Fibroblast of lung (primary cell): ENCODE results near the gene TRIB2. TPM values are rescaled to one million over a fixed set of nuclear protein-coding genes. Genes with fewer than 3 reads are reported as not detected.
"Not testable (repeated sequence)": the region's sequence is repeated elsewhere in the genome, so short reads cannot be mapped to it uniquely, and the experiment has no call there.

ENCODE experiments used
- DNase-seq, 2 donors: peaks; one replicate each; pipeline versions ENCODE4 v3.0.0 to v3.0.0-alpha.2; 2010; ENCODE audit warnings: low read depth in 2 of 2
- H2AFZ ChIP-seq: 2 replicates; pipeline ENCODE4 v1.5.1; 2012; ENCODE audit warnings: low read length, control low read depth, inconsistent platforms
- H3K27ac ChIP-seq: 2 replicates; pipeline ENCODE4 v1.5.1; 2011; ENCODE audit warnings: low read length, control low read depth; ENCODE audit not compliant: insufficient read depth
- H3K27me3 ChIP-seq: 2 replicates; pipeline ENCODE4 v1.5.1; 2011; ENCODE audit warnings: mild to moderate bottlenecking, low read length; ENCODE audit not compliant: control insufficient read depth, insufficient read depth
- H3K36me3 ChIP-seq: 2 replicates; pipeline ENCODE4 v1.5.1; 2011; ENCODE audit warnings: low read length; ENCODE audit not compliant: control insufficient read depth, insufficient read depth
- H3K4me1 ChIP-seq: 2 replicates; pipeline ENCODE4 v1.5.1; 2011; ENCODE audit warnings: low read length; ENCODE audit not compliant: control insufficient read depth, insufficient read depth; ENCODE audit errors: extremely low read depth
- H3K4me2 ChIP-seq: 2 replicates; pipeline ENCODE4 v1.5.1; 2011; ENCODE audit warnings: low read length, control low read depth; ENCODE audit not compliant: insufficient read depth; ENCODE audit errors: extremely low read depth
- H3K4me3 ChIP-seq, 4 experiments: fragments of 200-600 bp in 1 of 4; sonication (generic) in 1 of 4; replicated peaks in 1 of 4; 2 replicates each; pipeline ENCODE4 v1.5.1; 2011 to 2016; ENCODE audit warnings: low read length in 4 of 4, low read depth in 3 of 4, mild to moderate bottlenecking in 3 of 4, control low read depth in 2 of 4, inconsistent platforms in 1 of 4, mixed read lengths in 1 of 4; ENCODE audit not compliant: insufficient read depth in 1 of 4; ENCODE audit errors: control extremely low read depth in 1 of 4
- H3K79me2 ChIP-seq: 2 replicates; pipeline ENCODE4 v1.5.1; 2012; ENCODE audit warnings: mild to moderate bottlenecking, low read length, inconsistent platforms; ENCODE audit not compliant: control insufficient read depth, insufficient read depth
- H3K9ac ChIP-seq: 2 replicates; pipeline ENCODE4 v1.5.1; 2011; ENCODE audit warnings: mild to moderate bottlenecking, low read length, control low read depth; ENCODE audit not compliant: insufficient read depth
- H3K9me3 ChIP-seq: 2 replicates; pipeline ENCODE4 v1.5.1; 2012; ENCODE audit warnings: low read depth, low read length; ENCODE audit not compliant: control insufficient read depth, insufficient read depth
- H4K20me1 ChIP-seq: 2 replicates; pipeline ENCODE4 v1.5.1; 2011; ENCODE audit warnings: low read length; ENCODE audit not compliant: control insufficient read depth, insufficient read depth; ENCODE audit errors: extremely low read depth
- CTCF ChIP-seq, 2 donors: IDR thresholded peaks in 1 of 2; conservative IDR thresholded peaks in 1 of 2; 1 replicate in 1 of 2; 2 replicates in 1 of 2; pipeline ENCODE4 v1.5.1; 2011 to 2012; ENCODE audit warnings: low read length in 2 of 2, control low read depth in 1 of 2, inconsistent platforms in 1 of 2, low read depth in 1 of 2, mild to moderate bottlenecking in 1 of 2
- EZH2 ChIP-seq: IDR thresholded peaks from 2 replicates; pipeline ENCODE4 v1.5.1; 2012; ENCODE audit warnings: low read length, control low read depth, mild to moderate bottlenecking; ENCODE audit errors: missing control alignments
- polyA plus RNA-seq, 2 donors: library from polyadenylated mRNA; depleted of rRNA in 1 of 2; stranded (reverse) in 1 of 2; unstranded in 1 of 2; fragments of >200 nt; gene quantifications; 2 replicates each; pipeline ENCODE4 v1.2.1, GENCODE V29; 2011 to 2012; ENCODE audit warnings: missing spikeins in 1 of 2
- total RNA-seq: library from RNA; depleted of rRNA; stranded (reverse); fragments of >200 nt; gene quantifications from 2 replicates; pipeline ENCODE4 v1.2.1, GENCODE V29; 2014

Gene TRIB2
- total and polyA plus RNA-seq, 2 donors (not counting 1 experiment from before 2014, with no cell fraction given), result 26.1 to 31.0 TPM

- no peak overlapping the region for H2AFZ ChIP-seq
- no peaks in the 10 kb centered on the region for H3K36me3 ChIP-seq
- no peaks in the 10 kb centered on the region for H3K9me3 ChIP-seq
- no peaks in the 10 kb centered on the region for H3K27me3 ChIP-seq
- no peak for DNase-seq
- TF ChIP-seq CTCF (conservative IDR thresholded peaks at IDR 0.05 in 1 of 2, IDR thresholded peaks at IDR 0.05 in 1 of 2; ENCODE audit: low read depth in 1 of 2, low read length in 2 of 2) (no peak), EZH2 (no peak)
- no peak overlapping the region for H3K4me2 ChIP-seq
- H4K20me1 ChIP-seq, result no peaks in the 10 kb centered on the region
- H3K9ac ChIP-seq, result no peak overlapping the region
- no peaks in the 10 kb centered on the region for H3K4me1 ChIP-seq
- no peaks in the 10 kb centered on the region for H3K79me2 ChIP-seq
- no peak overlapping the region for H3K4me3 ChIP-seq
- no peak overlapping the region for H3K27ac ChIP-seq
Observed at GRCh38 chr2:12676771-12677170, 40.0 kb upstream of the TRIB2 start.

GRCh38 chr2:12678186-12678585 lies 38.5 kb upstream of the TRIB2 start:
- Histone ChIP-seq H3K27me3 (no peaks in the 10 kb centered on the region), H4K20me1 (no peaks in the 10 kb centered on the region), H3K4me3 (no peak overlapping the region), H3K4me2 (no peak overlapping the region), H3K9me3 (no peaks in the 10 kb centered on the region), H3K27ac (no peak overlapping the region), H3K4me1 (no peaks in the 10 kb centered on the region), H3K79me2 (no peaks in the 10 kb centered on the region), H3K36me3 (no peaks in the 10 kb centered on the region), H3K9ac (no peak overlapping the region), H2AFZ (no peak overlapping the region)
- TF ChIP-seq CTCF (conservative IDR thresholded peaks at IDR 0.05 in 1 of 2, IDR thresholded peaks at IDR 0.05 in 1 of 2; ENCODE audit: low read depth in 1 of 2, low read length in 2 of 2) (no peak), EZH2 (no peak)
- DNase-seq, result no peak

DNA sequence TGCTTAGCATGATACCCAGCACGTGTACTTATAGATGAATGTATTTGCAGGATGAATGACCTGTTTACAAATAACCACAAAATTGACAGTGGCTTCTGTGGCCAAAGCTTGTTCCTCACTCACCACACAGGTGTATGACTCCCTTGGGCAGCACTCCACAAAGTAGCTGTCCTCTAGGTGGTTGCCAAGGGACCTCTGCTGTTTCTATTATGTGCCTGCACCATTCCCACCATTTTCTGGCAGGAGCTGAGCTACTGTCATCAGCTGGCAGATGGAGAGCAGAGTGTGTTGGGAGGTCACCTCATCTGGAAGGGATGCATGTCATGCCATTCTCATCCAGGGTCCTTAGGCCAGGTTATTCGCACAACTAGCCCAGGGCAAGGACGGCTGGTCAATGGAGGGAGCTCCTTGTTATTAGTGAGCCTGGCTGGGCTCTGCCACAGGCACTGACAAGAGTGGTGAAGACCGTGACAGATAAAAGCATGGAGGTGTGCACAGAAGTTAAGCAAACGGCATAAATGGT lies 37.1 kb upstream of the TRIB2 start:
- H3K27ac ChIP-seq, result no peak overlapping the region
- no peaks in the 10 kb centered on the region for H3K27me3 ChIP-seq
- no peak overlapping the region for H2AFZ ChIP-seq
- DNase-seq, result no peak
- no peak overlapping the region for H3K4me2 ChIP-seq
- H3K79me2 ChIP-seq, result no peaks in the 10 kb centered on the region
- TF ChIP-seq CTCF (conservative IDR thresholded peaks at IDR 0.05 in 1 of 2, IDR thresholded peaks at IDR 0.05 in 1 of 2; ENCODE audit: low read depth in 1 of 2, low read length in 2 of 2) (no peak), EZH2 (no peak)
- H3K36me3 ChIP-seq, result no peaks in the 10 kb centered on the region
- H3K4me3 ChIP-seq, result no peak overlapping the region
- no peaks in the 10 kb centered on the region for H3K9me3 ChIP-seq
- no peaks in the 10 kb centered on the region for H4K20me1 ChIP-seq
- H3K9ac ChIP-seq, result no peak overlapping the region
- H3K4me1 ChIP-seq, result no peaks in the 10 kb centered on the region

DNA sequence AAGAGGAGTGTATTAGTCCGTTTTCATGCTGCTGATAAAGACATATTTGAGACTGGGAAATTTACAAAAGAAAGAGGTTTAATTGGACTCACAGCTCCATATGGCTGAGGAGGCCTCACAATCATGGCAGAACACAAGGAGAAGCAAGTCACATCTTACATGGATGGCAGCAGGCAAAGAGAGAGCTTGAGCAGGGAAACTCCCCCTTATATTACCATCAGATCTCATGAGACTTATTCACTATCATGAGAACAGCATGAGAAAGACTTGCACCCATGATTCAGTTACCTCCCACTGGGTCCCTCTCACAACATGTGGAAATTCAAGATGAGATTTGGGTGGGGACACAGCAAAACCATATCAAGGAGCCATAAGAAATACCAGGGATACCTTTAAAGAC lies 36.6 kb upstream of the TRIB2 start:
- not testable (repeated sequence) for H3K4me3 ChIP-seq, DNase-seq, H3K27me3 ChIP-seq, H4K20me1 ChIP-seq, H3K4me2 ChIP-seq, H3K79me2 ChIP-seq, H3K9ac ChIP-seq, H3K27ac ChIP-seq, H3K36me3 ChIP-seq, H3K9me3 ChIP-seq, H3K4me1 ChIP-seq, H2AFZ ChIP-seq
